Caco-2 (cell line): ENCODE results near the gene KRT5. TPM values are rescaled to one million over a fixed set of nuclear protein-coding genes. Genes with fewer than 3 reads are reported as not detected.
A peak's percentile ranks its signal among the peaks of the same experiment; 100 is the strongest.

Source experiments
- BruUV-seq: library from RNA; stranded (reverse); fragments of 400-500 nt; replicated peaks from 2 replicates; lab custom pipeline; 2021; lab: Mats Ljungman, UMichigan
- CTCF ChIA-PET: fragments of 300-600 bp; sonication (Branson Sonifier 250); formaldehyde crosslinking; loops from one replicate; lab custom pipeline; 2022; ENCODE audit warnings: antibody characterized with exemption; lab: Charles Lee
- POLR2A ChIA-PET: fragments of 300-600 bp; sonication (Branson Sonifier 250); formaldehyde crosslinking; loops from one replicate; lab custom pipeline; 2022; ENCODE audit warnings: antibody characterized with exemption; lab: Charles Lee
- DNase-seq, 2 experiments: peaks; one replicate each; pipeline versions ENCODE4 v3.0.0 to v3.0.0-alpha.2; 2020 to 2022
- H3K27me3 ChIP-seq: replicated peaks from 2 replicates; pipeline ENCODE4 v1.6.0; 2011; ENCODE audit warnings: low read length; ENCODE audit not compliant: control insufficient read depth, insufficient read depth
- H3K36me3 ChIP-seq: 2 replicates; pipeline ENCODE4 v1.5.1; 2011; ENCODE audit warnings: low read length; ENCODE audit not compliant: control insufficient read depth, insufficient read depth
- H3K4me1 ChIP-seq: fragments of 250-450 bp; sonication (Bioruptor Pico); 2 replicates; pipeline ENCODE4 v1.5.1; 2020; ENCODE audit warnings: mild to moderate bottlenecking
- H3K4me3 ChIP-seq: 2 replicates; pipeline ENCODE4 v1.5.1; 2011; ENCODE audit warnings: low read depth, mild to moderate bottlenecking, control low read depth, low read length
- H3K9me3 ChIP-seq: fragments of 250-450 bp; sonication (Bioruptor Pico); 2 replicates; pipeline ENCODE4 v1.5.1; 2020; ENCODE audit warnings: mild to moderate bottlenecking, moderate library complexity
- H3K27ac Mint-ChIP-seq: one replicate; pipeline ENCODE4 v1.8.0; 2022; ENCODE audit warnings: mixed read lengths; ENCODE audit not compliant: unreplicated experiment
- H3K27me3 Mint-ChIP-seq: one replicate; pipeline ENCODE4 v1.8.0; 2022; ENCODE audit warnings: mixed read lengths; ENCODE audit not compliant: insufficient read depth, unreplicated experiment
- H3K36me3 Mint-ChIP-seq: one replicate; pipeline ENCODE4 v1.8.0; 2022; ENCODE audit warnings: mild to moderate bottlenecking, mixed read lengths; ENCODE audit not compliant: insufficient read depth, unreplicated experiment
- H3K4me1 Mint-ChIP-seq: one replicate; pipeline ENCODE4 v1.8.0; 2022; ENCODE audit warnings: low read depth, mixed read lengths; ENCODE audit not compliant: unreplicated experiment
- H3K4me3 Mint-ChIP-seq: one replicate; pipeline ENCODE4 v1.8.0; 2022; ENCODE audit warnings: mild to moderate bottlenecking, moderate library complexity, mixed read lengths; ENCODE audit not compliant: unreplicated experiment
- H3K9me3 Mint-ChIP-seq: one replicate; pipeline ENCODE4 v1.8.0; 2022; ENCODE audit warnings: mixed read lengths; ENCODE audit not compliant: unreplicated experiment
- intact Hi-C: fragments of 100-400 bp; cut with micrococcal nuclease; formaldehyde crosslinking; loops from one replicate; pipeline ENCODE4 v1.10.0; 2022; ENCODE audit not compliant: unreplicated experiment
- total RNA-seq: library from RNA; stranded (reverse); gene quantifications from 2 replicates; pipeline ENCODE4 v1.2.3, GENCODE V29; 2022
- TF ChIP-seq, protein P1 (sequence below), 2 experiments: fragments of 200-600 bp in 1 of 2; IDR thresholded peaks; 1 replicate in 1 of 2; 2 replicates in 1 of 2; pipeline versions ENCODE4 v1.5.1 to v1.8.0; 2011 to 2022; ENCODE audit warnings: antibody characterized with exemption in 1 of 2, control low read depth in 1 of 2, inconsistent platforms in 1 of 2, low read depth in 1 of 2, low read length in 1 of 2, mild to moderate bottlenecking in 1 of 2, moderate library complexity in 1 of 2; ENCODE audit not compliant: insufficient read depth in 1 of 2, severe bottlenecking in 1 of 2, unreplicated experiment in 1 of 2

The KRT5 gene
- total RNA-seq, 1 experiment from 2014 or later: 0.50 TPM

DNA sequence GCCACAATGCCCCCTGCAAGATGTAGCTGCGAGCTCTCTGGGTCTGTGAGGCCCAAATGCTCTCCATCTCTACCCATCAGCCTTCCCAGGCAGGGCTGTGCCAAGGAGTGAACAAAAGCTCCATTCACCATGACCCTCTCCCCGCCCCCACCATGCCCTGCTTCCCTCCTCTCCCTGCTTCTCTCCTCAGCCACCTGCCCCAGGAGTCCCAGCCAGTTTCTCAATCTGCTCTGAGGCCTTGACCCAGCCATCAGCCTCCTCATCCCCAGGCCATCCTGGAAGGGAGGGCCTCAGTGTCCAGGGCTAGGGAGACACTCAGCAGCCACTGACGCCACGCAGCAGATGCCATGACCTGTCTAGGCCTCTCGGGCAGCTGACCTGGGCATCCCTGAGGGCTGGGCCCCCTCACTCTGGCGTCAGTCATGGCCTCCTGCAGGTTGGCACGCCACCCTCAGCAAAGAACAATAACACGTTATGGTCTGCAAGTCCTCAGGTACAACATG lies 8.5 kb upstream of the KRT5 start:
- Histone ChIP-seq H3K9me3 (no peaks in the 10 kb centered on the region), H3K36me3 (no peaks in the 10 kb centered on the region), H3K4me1 (no peaks in the 10 kb centered on the region), H3K27me3 (no peaks in the 10 kb centered on the region), H3K4me3 (no peak overlapping the region)
- ChIA-PET POLR2A (no interaction called here), CTCF (no interaction called here)
- Mint-ChIP-seq H3K27me3 (no peaks in the 10 kb centered on the region), H3K36me3 (no peaks in the 10 kb centered on the region), H3K9me3 (no peaks in the 10 kb centered on the region), H3K4me1 (no peaks in the 10 kb centered on the region), H3K4me3 (no peak overlapping the region), H3K27ac (no peak overlapping the region)
- intact Hi-C loops: no loop called here
- DNase-seq: peak in 1 of 2 experiments; percentile 14
- no TSS peak for BruUV-seq
- TF ChIP-seq, protein P1, sequence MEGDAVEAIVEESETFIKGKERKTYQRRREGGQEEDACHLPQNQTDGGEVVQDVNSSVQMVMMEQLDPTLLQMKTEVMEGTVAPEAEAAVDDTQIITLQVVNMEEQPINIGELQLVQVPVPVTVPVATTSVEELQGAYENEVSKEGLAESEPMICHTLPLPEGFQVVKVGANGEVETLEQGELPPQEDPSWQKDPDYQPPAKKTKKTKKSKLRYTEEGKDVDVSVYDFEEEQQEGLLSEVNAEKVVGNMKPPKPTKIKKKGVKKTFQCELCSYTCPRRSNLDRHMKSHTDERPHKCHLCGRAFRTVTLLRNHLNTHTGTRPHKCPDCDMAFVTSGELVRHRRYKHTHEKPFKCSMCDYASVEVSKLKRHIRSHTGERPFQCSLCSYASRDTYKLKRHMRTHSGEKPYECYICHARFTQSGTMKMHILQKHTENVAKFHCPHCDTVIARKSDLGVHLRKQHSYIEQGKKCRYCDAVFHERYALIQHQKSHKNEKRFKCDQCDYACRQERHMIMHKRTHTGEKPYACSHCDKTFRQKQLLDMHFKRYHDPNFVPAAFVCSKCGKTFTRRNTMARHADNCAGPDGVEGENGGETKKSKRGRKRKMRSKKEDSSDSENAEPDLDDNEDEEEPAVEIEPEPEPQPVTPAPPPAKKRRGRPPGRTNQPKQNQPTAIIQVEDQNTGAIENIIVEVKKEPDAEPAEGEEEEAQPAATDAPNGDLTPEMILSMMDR (IDR thresholded peaks at IDR 0.05; ENCODE audit: insufficient read depth in 1 of 2, low read depth in 1 of 2, low read length in 1 of 2, severe bottlenecking in 1 of 2, unreplicated experiment in 1 of 2): no peak

DNA sequence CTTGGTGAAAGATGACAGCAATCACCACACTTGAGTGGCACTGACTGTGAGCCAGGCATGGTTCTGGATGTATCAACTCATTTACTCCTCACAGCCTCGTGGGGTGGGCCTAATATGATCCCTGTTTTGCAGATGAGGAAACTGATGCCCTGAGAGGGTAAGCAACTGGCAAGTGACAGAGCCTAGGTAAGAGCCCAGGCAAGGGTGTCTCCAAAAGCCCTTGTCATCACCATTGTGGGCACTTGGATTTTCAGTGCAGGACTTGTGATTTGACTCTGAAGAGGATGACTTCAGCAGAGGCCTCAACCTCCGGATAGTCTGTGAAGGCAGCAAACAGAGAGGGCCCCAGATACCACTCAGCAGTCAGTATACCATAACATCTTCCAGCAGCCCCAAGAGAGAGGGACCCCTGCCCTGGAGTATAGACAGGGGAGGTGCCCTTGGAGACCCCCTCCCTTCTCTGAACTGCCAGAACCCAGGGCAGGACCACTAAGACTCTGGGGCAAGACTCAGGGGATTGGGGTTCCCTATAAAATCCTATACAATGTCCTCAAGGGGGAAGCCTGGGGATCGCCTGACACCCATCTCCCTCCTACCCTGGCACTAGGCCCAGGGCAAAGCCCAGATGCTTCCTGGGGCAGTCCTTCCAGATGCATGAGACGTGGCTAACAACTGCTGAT lies 7.1 kb upstream of the KRT5 start:
- DNase-seq: no peak
- H3K4me3 Mint-ChIP-seq: no peak overlapping the region
- Histone ChIP-seq H3K36me3 (no peaks in the 10 kb centered on the region), H3K4me1 (0 out of 2 replicates have a peak, but pooled peaks cover 8% of the 10 kb centered on the region), H3K4me3 (no peak overlapping the region), H3K27me3 (no peaks in the 10 kb centered on the region), H3K9me3 (no peaks in the 10 kb centered on the region)
- POLR2A ChIA-PET: no interaction called here
- no peaks in the 10 kb centered on the region for H3K4me1 Mint-ChIP-seq
- BruUV-seq: no TSS peak
- TF ChIP-seq, protein P1 (IDR thresholded peaks at IDR 0.05; ENCODE audit: insufficient read depth in 1 of 2, low read depth in 1 of 2, low read length in 1 of 2, severe bottlenecking in 1 of 2, unreplicated experiment in 1 of 2): no peak
- no peaks in the 10 kb centered on the region for H3K27me3 Mint-ChIP-seq
- CTCF ChIA-PET: no interaction called here
- no peaks in the 10 kb centered on the region for H3K36me3 Mint-ChIP-seq
- intact Hi-C loops: no loop called here
- H3K9me3 Mint-ChIP-seq: no peaks in the 10 kb centered on the region
- H3K27ac Mint-ChIP-seq: no peak overlapping the region

DNA sequence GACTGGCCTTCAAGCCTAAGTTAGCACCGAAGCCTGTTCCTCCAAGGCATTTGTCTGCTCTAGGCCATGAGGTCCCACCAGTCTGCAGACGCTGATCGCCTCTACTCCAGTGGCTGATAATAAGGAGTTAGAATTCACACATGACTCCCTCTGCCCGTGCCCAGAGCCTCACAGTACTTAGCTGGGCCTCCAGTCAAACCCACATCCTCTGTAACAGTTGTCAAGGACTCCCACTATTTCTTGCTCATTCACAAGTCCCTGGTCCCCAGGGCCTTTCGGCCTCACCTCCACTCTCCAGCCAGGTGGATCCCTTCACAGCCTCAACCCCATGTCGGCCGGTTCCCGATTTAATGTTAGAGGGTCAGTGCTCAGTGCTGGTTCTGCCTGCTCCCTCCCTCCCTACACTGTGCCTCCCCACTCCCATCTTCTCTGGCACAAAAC lies 6.3 kb upstream of the KRT5 start:
- no peaks in the 10 kb centered on the region for H3K36me3 ChIP-seq
- H3K4me1 ChIP-seq: peaks cover 10% of the 10 kb centered on the region; the same call in 1 of the 2 replicates
- no peaks in the 10 kb centered on the region for H3K36me3 Mint-ChIP-seq
- H3K27ac Mint-ChIP-seq: no peak overlapping the region
- no peak for DNase-seq
- no peaks in the 10 kb centered on the region for H3K9me3 ChIP-seq
- no peak overlapping the region for H3K4me3 ChIP-seq
- no peaks in the 10 kb centered on the region for H3K4me1 Mint-ChIP-seq
- CTCF ChIA-PET: no interaction called here
- TF ChIP-seq, protein P1 (IDR thresholded peaks at IDR 0.05; ENCODE audit: insufficient read depth in 1 of 2, low read depth in 1 of 2, low read length in 1 of 2, severe bottlenecking in 1 of 2, unreplicated experiment in 1 of 2): no peak
- intact Hi-C loops: no loop called here
- POLR2A ChIA-PET: no interaction called here
- no peaks in the 10 kb centered on the region for H3K27me3 Mint-ChIP-seq
- BruUV-seq: no TSS peak
- H3K9me3 Mint-ChIP-seq: no peaks in the 10 kb centered on the region
- no peak overlapping the region for H3K4me3 Mint-ChIP-seq
- no peaks in the 10 kb centered on the region for H3K27me3 ChIP-seq
